ENCODE data around the gene RAD51B.
"Not testable (repeated sequence)": the region's sequence is repeated elsewhere in the genome, so short reads cannot be mapped to it uniquely, and the experiment has no call there.

Gene RAD51B

GRCh38 chr14:68112442-68112841 lies 292.9 kb downstream of the RAD51B start:
- no peak for TF ChIP-seq CTCF (IDR thresholded peaks at IDR 0.05; ENCODE audit: low read depth, low read length)
- H3K4me3 ChIP-seq (replicated peaks in 1 of 2; ENCODE audit: low read depth in 2 of 2, low read length in 2 of 2): no peak overlapping the region
- DNase-seq (ENCODE audit: low read depth in 2 of 2): no peak

GRCh38 chr14:68113343-68113930 lies 293.9 kb downstream of the RAD51B start:
- no peak for TF ChIP-seq CTCF (IDR thresholded peaks at IDR 0.05; ENCODE audit: low read depth, low read length)
- H3K4me3 ChIP-seq (replicated peaks in 1 of 2; ENCODE audit: low read depth in 2 of 2, low read length in 2 of 2): no peak overlapping the region
- peak; percentile 61 to 74 for DNase-seq (ENCODE audit: low read depth in 2 of 2)

GRCh38 chr14:68115952-68116351 lies 296.4 kb downstream of the RAD51B start:
- H3K4me3 ChIP-seq (replicated peaks in 1 of 2; ENCODE audit: low read depth in 2 of 2, low read length in 2 of 2); DNase-seq (ENCODE audit: low read depth in 2 of 2): not testable (repeated sequence)

- H3K4me3 ChIP-seq (replicated peaks in 1 of 2; ENCODE audit: low read depth in 2 of 2, low read length in 2 of 2): no peak overlapping the region
- no peak for DNase-seq (ENCODE audit: low read depth in 2 of 2)
- TF ChIP-seq CTCF (IDR thresholded peaks at IDR 0.05; ENCODE audit: low read depth, low read length): no peak
Observed at GRCh38 chr14:68122651-68123050, 303.1 kb downstream of the RAD51B start.

- no peak for DNase-seq (ENCODE audit: low read depth in 2 of 2)
- no peak for TF ChIP-seq CTCF (IDR thresholded peaks at IDR 0.05; ENCODE audit: low read depth, low read length)
Observed at GRCh38 chr14:68124050-68124449, 304.5 kb downstream of the RAD51B start.

GRCh38 chr14:68124979-68125731 lies 305.6 kb downstream of the RAD51B start:
- TF ChIP-seq CTCF (IDR thresholded peaks at IDR 0.05; ENCODE audit: low read depth, low read length): no peak
- H3K4me3 ChIP-seq (replicated peaks in 1 of 2; ENCODE audit: low read depth in 2 of 2, low read length in 2 of 2): no peak overlapping the region
- DNase-seq (ENCODE audit: low read depth in 2 of 2): peak; percentile 66 to 91

More at GRCh38 chr14:68124050-68124449, 304.5 kb downstream of the RAD51B start:
- H3K4me3 ChIP-seq (replicated peaks in 1 of 2; ENCODE audit: low read depth in 2 of 2, low read length in 2 of 2): no peak overlapping the region

GRCh38 chr14:68127166-68127565 lies 307.6 kb downstream of the RAD51B start:
- DNase-seq (ENCODE audit: low read depth in 2 of 2): no peak
- no peak for TF ChIP-seq CTCF (IDR thresholded peaks at IDR 0.05; ENCODE audit: low read depth, low read length)
- H3K4me3 ChIP-seq (replicated peaks in 1 of 2; ENCODE audit: low read depth in 2 of 2, low read length in 2 of 2): no peak overlapping the region

Data from cardiac fibroblast (primary cell).